ENCODE results near the gene PLP1. TPM values are rescaled to one million over a fixed set of nuclear protein-coding genes. Genes with fewer than 3 reads are reported as not detected.

PLP1 gene
- total RNA-seq, 2 experiments from 2014 or later: not detected

DNA sequence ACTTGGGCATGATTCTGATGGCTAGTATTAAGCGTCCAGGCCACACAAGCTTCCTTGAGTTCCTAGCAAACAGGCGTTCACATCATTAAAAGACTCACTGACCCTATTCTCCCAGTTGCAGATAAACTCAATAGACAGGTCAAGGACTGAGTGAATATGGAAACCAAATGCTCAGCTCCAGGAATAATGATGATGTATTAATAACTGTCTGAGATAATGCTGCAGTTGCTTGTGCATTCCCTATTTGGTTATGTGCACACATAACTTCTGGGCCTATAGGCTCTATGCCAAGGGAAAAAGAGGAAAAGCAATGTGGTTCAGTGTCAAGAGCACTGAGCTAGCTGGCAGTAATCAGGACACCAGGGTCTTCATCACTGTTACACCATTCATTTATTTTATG lies 51.9 kb downstream of the PLP1 start:
- ChIA-PET POLR2A (interaction anchor here (0.6 kb wide), 1 partner anchor 56 kb away, joined by 3 read pairs; no protein-coding TSS in a partner anchor), CTCF (interaction anchor here (1.5 kb wide), 1 partner anchor 16 kb away, joined by 4 read pairs; no protein-coding TSS in a partner anchor)
- H3K27me3 Mint-ChIP-seq: peaks cover 3% of the 10 kb centered on the region
- H3K27ac Mint-ChIP-seq: no peak overlapping the region
- no peaks in the 10 kb centered on the region for H3K9me3 Mint-ChIP-seq
- TF ChIP-seq, protein P1, sequence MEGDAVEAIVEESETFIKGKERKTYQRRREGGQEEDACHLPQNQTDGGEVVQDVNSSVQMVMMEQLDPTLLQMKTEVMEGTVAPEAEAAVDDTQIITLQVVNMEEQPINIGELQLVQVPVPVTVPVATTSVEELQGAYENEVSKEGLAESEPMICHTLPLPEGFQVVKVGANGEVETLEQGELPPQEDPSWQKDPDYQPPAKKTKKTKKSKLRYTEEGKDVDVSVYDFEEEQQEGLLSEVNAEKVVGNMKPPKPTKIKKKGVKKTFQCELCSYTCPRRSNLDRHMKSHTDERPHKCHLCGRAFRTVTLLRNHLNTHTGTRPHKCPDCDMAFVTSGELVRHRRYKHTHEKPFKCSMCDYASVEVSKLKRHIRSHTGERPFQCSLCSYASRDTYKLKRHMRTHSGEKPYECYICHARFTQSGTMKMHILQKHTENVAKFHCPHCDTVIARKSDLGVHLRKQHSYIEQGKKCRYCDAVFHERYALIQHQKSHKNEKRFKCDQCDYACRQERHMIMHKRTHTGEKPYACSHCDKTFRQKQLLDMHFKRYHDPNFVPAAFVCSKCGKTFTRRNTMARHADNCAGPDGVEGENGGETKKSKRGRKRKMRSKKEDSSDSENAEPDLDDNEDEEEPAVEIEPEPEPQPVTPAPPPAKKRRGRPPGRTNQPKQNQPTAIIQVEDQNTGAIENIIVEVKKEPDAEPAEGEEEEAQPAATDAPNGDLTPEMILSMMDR (IDR thresholded peaks at IDR 0.05): no peak
- ATAC-seq (no peak), DNase-seq (no peak)
- H3K4me1 Mint-ChIP-seq (ENCODE audit: low read depth): peaks cover 10% of the 10 kb centered on the region
- H3K36me3 Mint-ChIP-seq (ENCODE audit: low read depth): no peaks in the 10 kb centered on the region
- intact Hi-C loops (cut with micrococcal nuclease): no loop called here
- H3K4me3 Mint-ChIP-seq: no peak overlapping the region

DNA sequence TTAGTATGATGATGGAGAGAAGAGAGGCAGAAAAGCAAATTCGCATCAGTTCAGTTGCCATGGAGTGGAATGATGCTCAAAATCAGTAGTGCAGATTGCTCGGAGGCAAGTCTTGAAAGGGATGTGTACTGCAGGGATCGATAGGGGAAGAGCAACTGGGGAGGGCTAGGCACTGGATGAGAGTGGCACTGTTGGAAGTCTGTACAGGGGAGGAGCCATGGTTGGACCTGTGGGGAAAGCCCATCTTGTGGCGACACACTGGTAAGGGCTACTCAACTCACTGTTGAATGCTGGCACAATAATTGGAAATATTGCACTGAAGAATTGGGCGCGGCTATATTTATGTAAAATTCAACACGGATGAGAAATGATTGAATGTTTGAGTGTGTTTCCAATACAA lies 54.2 kb downstream of the PLP1 start:
- H3K4me1 Mint-ChIP-seq (ENCODE audit: low read depth): peaks cover 4% of the 10 kb centered on the region
- DNase-seq: no peak
- peak overlapping the region; percentile 74 for H3K4me3 Mint-ChIP-seq
- no peak for ATAC-seq
- TF ChIP-seq, protein P1 (IDR thresholded peaks at IDR 0.05): no peak
- POLR2A ChIA-PET: no interaction called here
- no peaks in the 10 kb centered on the region for H3K36me3 Mint-ChIP-seq (ENCODE audit: low read depth)
- intact Hi-C loops (cut with micrococcal nuclease): no loop called here
- no peaks in the 10 kb centered on the region for H3K9me3 Mint-ChIP-seq
- H3K27ac Mint-ChIP-seq: no peak overlapping the region
- CTCF ChIA-PET: interaction anchor here (2.4 kb wide), 1 partner anchor 14 kb away, joined by 12 read pairs; no protein-coding TSS in a partner anchor
- H3K27me3 Mint-ChIP-seq: peaks cover 8% of the 10 kb centered on the region

DNA sequence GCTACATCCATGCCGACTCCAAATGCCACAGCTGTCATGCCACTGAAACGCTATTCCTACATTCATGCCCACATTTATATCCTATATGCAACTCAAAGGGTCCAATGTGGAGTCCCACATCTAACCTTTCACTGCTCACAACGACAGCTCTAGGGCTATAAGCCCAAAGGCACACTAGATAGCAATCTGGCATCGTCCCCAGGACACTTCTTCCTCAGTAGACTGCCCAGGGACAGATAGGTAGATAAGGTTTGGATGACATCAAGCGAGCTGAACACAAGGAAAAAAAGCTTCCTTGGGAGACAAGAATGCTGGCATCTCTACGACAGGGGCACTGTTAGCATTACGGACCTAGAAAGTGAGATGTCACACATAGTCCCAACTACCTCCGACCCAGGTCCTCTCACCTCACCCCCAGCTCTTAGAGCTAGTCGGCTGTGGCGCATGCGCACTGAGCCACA lies 54.7 kb downstream of the PLP1 start:
- no peaks in the 10 kb centered on the region for H3K9me3 Mint-ChIP-seq
- ATAC-seq (peak; percentile 19), DNase-seq (no peak)
- ChIA-PET POLR2A (interaction anchor here (1.7 kb wide), 1 partner anchor 10 kb away, joined by 5 read pairs; no protein-coding TSS in a partner anchor), CTCF (interaction anchor here (0.7 to 2.4 kb wide), 4 partner anchors 13 to 298 kb away, joined by 3 to 12 read pairs (median 3); no protein-coding TSS in a partner anchor)
- TF ChIP-seq, protein P1 (IDR thresholded peaks at IDR 0.05): no peak
- H3K27me3 Mint-ChIP-seq: peaks cover 8% of the 10 kb centered on the region
- no peaks in the 10 kb centered on the region for H3K36me3 Mint-ChIP-seq (ENCODE audit: low read depth)
- peaks cover 3% of the 10 kb centered on the region for H3K4me1 Mint-ChIP-seq (ENCODE audit: low read depth)
- intact Hi-C loops (cut with micrococcal nuclease): no loop called here
- no peak overlapping the region for H3K27ac Mint-ChIP-seq
- H3K4me3 Mint-ChIP-seq: peak overlapping the region; percentile 74

DNA sequence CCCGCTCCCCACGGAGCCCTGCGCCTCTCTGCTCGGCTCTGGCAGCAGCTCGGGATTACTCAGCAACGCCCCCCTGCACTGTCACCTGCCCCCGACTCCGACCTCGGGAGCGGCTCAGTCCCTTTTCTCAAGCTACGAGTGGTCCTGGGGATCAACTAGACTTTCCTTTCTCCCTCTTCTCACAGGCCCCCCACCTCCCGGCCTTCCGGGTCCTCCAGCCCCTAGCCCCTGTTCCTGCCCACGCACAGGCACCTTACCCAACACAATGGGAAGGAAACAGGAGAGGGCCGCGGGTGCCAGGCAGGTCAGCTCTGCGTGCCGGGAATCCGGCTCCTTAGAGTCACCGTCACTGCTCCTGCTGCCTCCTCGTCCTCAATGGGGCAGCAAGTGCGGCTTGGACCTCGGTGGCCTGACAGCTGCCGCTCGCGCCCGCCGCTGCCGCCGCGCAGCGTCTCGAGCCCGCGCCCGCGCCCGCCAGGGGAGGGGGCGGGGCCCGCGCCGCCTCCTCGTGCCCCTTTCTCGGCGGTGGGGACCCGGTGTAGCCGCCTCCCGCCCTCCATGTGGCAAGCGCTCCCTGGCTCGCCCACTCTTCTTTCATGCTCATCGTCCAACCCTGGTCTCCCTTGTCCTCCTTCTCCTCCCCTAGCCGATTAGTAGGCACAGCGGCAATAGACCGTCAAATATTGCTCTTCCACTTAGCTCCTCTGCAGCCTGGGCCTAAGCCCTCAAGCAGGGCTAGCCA lies 55.3 kb downstream of the PLP1 start, which contains the start of gene RAB9B:
Gene RAB9B, minus strand, starts transcription at position 455 of the 742 bp plus-strand sequence. CDS start 6,473 bp downstream, outside the sequence.
- H3K9me3 Mint-ChIP-seq: no peaks in the 10 kb centered on the region
- H3K4me3 Mint-ChIP-seq: peak within 1 kb of the TSS; percentile 76
- intact Hi-C loops (cut with micrococcal nuclease): no loop called here
- peaks cover 3% of the 10 kb centered on the region for H3K4me1 Mint-ChIP-seq (ENCODE audit: low read depth)
- H3K27me3 Mint-ChIP-seq: peaks cover 8% of the 10 kb centered on the region
- H3K27ac Mint-ChIP-seq: peak within 1 kb of the TSS; percentile 63
- TF ChIP-seq, protein P1 (IDR thresholded peaks at IDR 0.05): no peak
- H3K36me3 Mint-ChIP-seq (ENCODE audit: low read depth): no peaks in the 10 kb centered on the region
- CTCF ChIA-PET: interaction anchor here (0.7 to 2.4 kb wide), 5 partner anchors 13 to 299 kb away, joined by 3 to 12 read pairs (median 3); no protein-coding TSS in a partner anchor
- ATAC-seq (peak; percentile 99), DNase-seq (peak; percentile 74)
- POLR2A ChIA-PET: interaction anchor here (1.7 kb wide), 1 partner anchor 10 kb away, joined by 5 read pairs; no protein-coding TSS in a partner anchor

All from activated CD8-positive, alpha-beta T cell treated with anti-CD3 and anti-CD28 coated beads for 36 hours (primary cell).